SK-N-SH treated with all-trans-retinoic acid at 6 μM for 48 hours (cell line): Measurements from ENCODE around the gene AGPAT3.

Experiments
- ATAC-seq: fragments of 200-7000 bp; cut with Tn5 transposase; 3 replicates; pipeline ENCODE4 v1.9.1; 2020; ENCODE audit warnings: mild to moderate bottlenecking, moderate library complexity
- ARNTL ChIP-seq: fragments of 450-650 bp; formaldehyde crosslinking; IDR thresholded peaks from 2 replicates; pipeline ENCODE4 v1.5.0; 2020; ENCODE audit warnings: low read depth, mild to moderate bottlenecking, moderate library complexity, borderline replicate concordance
- BACH2 ChIP-seq: fragments of 250-450 bp; sonication (Bioruptor Pico); IDR thresholded peaks from 2 replicates; pipeline ENCODE4 v1.9.0; 2021; ENCODE audit warnings: mild to moderate bottlenecking, borderline replicate concordance
- CREB5 ChIP-seq: fragments of 250-450 bp; sonication (Bioruptor Pico); IDR thresholded peaks from 2 replicates; pipeline ENCODE4 v1.5.1; 2020; ENCODE audit warnings: low read depth, mild to moderate bottlenecking, moderate library complexity
- ESRRG ChIP-seq: fragments of 250-450 bp; sonication (Bioruptor Pico); IDR thresholded peaks from 2 replicates; pipeline ENCODE4 v1.6.1; 2021; ENCODE audit warnings: mild to moderate bottlenecking
- ISL1 ChIP-seq: fragments of 250-450 bp; sonication (Bioruptor Pico); IDR thresholded peaks from 2 replicates; pipeline ENCODE4 v2.1.2; 2022; ENCODE audit warnings: mild to moderate bottlenecking, moderate library complexity
- OSR1 ChIP-seq: fragments of 250-450 bp; sonication (Bioruptor Pico); IDR thresholded peaks from 2 replicates; pipeline ENCODE4 v1.8.0; 2022; ENCODE audit warnings: moderate library complexity, mild to moderate bottlenecking, inconsistent platforms
- PATZ1 ChIP-seq: fragments of 250-450 bp; sonication (Bioruptor Pico); IDR thresholded peaks from 2 replicates; pipeline ENCODE4 v1.8.0; 2020; ENCODE audit warnings: mild to moderate bottlenecking, moderate library complexity, borderline replicate concordance
- PPARA ChIP-seq: fragments of 250-450 bp; sonication (Bioruptor Pico); IDR thresholded peaks from 2 replicates; pipeline ENCODE4 v1.5.0; 2020; ENCODE audit warnings: mild to moderate bottlenecking, borderline replicate concordance
- RARB ChIP-seq: fragments of 250-450 bp; sonication (Bioruptor Pico); IDR thresholded peaks from 2 replicates; pipeline ENCODE4 v1.8.0; 2021; ENCODE audit warnings: mild to moderate bottlenecking, moderate library complexity
- SNAI2 ChIP-seq: fragments of 250-450 bp; sonication (Bioruptor Pico); IDR thresholded peaks from 2 replicates; pipeline ENCODE4 v1.5.0; 2020; ENCODE audit warnings: mild to moderate bottlenecking, moderate library complexity
- TCF4 ChIP-seq: fragments of 250-450 bp; sonication (Bioruptor Pico); IDR thresholded peaks from 2 replicates; pipeline ENCODE4 v1.8.0; 2021; ENCODE audit warnings: mild to moderate bottlenecking, moderate library complexity, borderline replicate concordance
- TOX ChIP-seq: fragments of 250-450 bp; sonication (Bioruptor Pico); IDR thresholded peaks from 2 replicates; pipeline ENCODE4 v1.8.0; 2021; ENCODE audit warnings: mild to moderate bottlenecking, moderate library complexity, borderline replicate concordance
- TSHZ2 ChIP-seq: fragments of 250-450 bp; sonication (Bioruptor Pico); IDR thresholded peaks from 2 replicates; pipeline ENCODE4 v1.5.0; 2020; ENCODE audit warnings: mild to moderate bottlenecking, moderate library complexity
- ZFP3 ChIP-seq: fragments of 250-450 bp; sonication (Bioruptor Pico); IDR thresholded peaks from 2 replicates; pipeline ENCODE4 v1.5.0; 2020; ENCODE audit warnings: mild to moderate bottlenecking, moderate library complexity
- ZFP30 ChIP-seq: fragments of 450-650 bp; formaldehyde crosslinking; IDR thresholded peaks from 2 replicates; pipeline ENCODE4 v1.5.0; 2022; ENCODE audit warnings: mild to moderate bottlenecking, moderate library complexity
- ZNF565 ChIP-seq: fragments of 450-650 bp; formaldehyde crosslinking; conservative IDR thresholded peaks from 2 replicates; pipeline ENCODE4 v1.5.0; 2020; ENCODE audit warnings: low read depth, mild to moderate bottlenecking, moderate library complexity
- ZNF70 ChIP-seq: fragments of 450-650 bp; formaldehyde crosslinking; IDR thresholded peaks from 2 replicates; pipeline ENCODE4 v1.5.0; 2020; ENCODE audit warnings: mild to moderate bottlenecking, moderate library complexity
- ZNF8 ChIP-seq: fragments of 450-650 bp; formaldehyde crosslinking; IDR thresholded peaks from 2 replicates; pipeline ENCODE4 v1.5.0; 2020; ENCODE audit warnings: mild to moderate bottlenecking, moderate library complexity
- TF ChIP-seq, protein P1 (sequence below): fragments of 250-450 bp; sonication (Bioruptor Pico); IDR thresholded peaks from 2 replicates; pipeline ENCODE4 v1.5.1; 2021; ENCODE audit warnings: mild to moderate bottlenecking, moderate library complexity

AGPAT3 gene

GRCh38 chr21:43979654-43980053 lies 114.6 kb downstream of the AGPAT3 start:
- no peak for ATAC-seq
- no peak for TF ChIP-seq ZNF70 (CRISPR knock-in tag)
- TF ChIP-seq OSR1: no peak
- TF ChIP-seq RARB (CRISPR knock-in tag): no peak
- TF ChIP-seq, all 23 proteins: peak for 0

GRCh38 chr21:43981151-43981870 lies 116.3 kb downstream of the AGPAT3 start:
- no peak for TF ChIP-seq ZNF8 (CRISPR knock-in tag)
- TF ChIP-seq, protein P1, sequence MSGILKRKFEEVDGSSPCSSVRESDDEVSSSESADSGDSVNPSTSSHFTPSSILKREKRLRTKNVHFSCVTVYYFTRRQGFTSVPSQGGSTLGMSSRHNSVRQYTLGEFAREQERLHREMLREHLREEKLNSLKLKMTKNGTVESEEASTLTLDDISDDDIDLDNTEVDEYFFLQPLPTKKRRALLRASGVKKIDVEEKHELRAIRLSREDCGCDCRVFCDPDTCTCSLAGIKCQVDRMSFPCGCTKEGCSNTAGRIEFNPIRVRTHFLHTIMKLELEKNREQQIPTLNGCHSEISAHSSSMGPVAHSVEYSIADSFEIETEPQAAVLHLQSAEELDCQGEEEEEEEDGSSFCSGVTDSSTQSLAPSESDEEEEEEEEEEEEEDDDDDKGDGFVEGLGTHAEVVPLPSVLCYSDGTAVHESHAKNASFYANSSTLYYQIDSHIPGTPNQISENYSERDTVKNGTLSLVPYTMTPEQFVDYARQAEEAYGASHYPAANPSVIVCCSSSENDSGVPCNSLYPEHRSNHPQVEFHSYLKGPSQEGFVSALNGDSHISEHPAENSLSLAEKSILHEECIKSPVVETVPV: no peak
- no peak for TF ChIP-seq ARNTL
- no peak for TF ChIP-seq ISL1 (CRISPR knock-in tag)
- no peak for TF ChIP-seq OSR1
- TF ChIP-seq PATZ1 (CRISPR knock-in tag): no peak
- no peak for TF ChIP-seq TSHZ2 (CRISPR knock-in tag)
- TF ChIP-seq RARB (CRISPR knock-in tag): no peak
- ATAC-seq: no peak

DNA sequence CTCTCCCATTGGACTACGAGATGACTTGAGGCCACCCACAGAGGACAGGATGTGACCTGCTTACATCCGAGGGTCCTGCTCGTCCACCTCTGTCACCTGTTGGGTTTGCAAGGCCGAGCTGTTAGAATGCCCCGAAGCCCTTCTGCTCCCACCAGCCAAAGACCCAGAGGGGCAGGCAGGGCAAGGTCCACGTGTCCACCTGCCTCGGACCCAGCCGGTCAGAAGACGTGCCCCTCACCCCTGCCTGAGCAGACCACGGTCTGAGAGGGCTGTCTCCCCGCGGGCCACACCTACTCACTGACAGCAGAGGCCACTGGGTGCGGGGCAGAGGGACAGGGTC lies 116.8 kb downstream of the AGPAT3 start:
- no peak for TF ChIP-seq BACH2 (CRISPR knock-in tag)
- TF ChIP-seq SNAI2 (CRISPR knock-in tag): no peak
- TF ChIP-seq PPARA (CRISPR knock-in tag): no peak
- no peak for TF ChIP-seq ESRRG (CRISPR knock-in tag)
- no peak for ATAC-seq

DNA sequence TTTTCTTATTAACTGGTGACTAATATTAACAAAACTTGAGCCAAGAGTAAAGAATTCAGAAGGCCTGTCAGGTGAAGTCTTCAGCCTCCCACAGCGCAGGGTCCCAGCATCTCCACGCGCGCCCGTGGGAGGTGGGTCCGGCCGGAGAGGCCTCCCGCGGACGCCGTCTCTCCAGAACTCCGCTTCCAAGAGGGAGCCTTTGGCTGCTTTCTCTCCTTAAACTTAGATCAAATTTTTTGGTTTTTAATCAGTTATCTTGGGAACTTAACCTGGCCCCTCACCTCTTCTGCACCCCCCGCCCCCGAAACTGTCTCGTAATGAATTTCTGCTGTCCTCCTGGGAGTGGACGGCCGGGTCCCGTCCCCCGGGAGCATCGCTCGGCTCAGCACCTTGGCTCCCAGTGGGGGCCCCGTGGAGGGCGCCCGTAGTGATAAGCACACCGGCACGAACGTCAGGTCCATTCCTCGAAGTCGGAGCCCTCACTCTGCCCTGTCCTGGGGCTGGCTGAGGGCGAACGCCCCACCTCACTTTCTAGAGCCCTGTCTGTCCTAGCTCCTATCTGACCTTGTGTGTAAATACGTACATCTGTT lies 117.6 kb downstream of the AGPAT3 start:
- TF ChIP-seq ZNF565: no peak
- no peak for TF ChIP-seq ZFP3 (CRISPR knock-in tag)
- TF ChIP-seq ZFP30: no peak
- TF ChIP-seq TCF4 (CRISPR knock-in tag): no peak
- TF ChIP-seq CREB5 (CRISPR knock-in tag): no peak
- no peak for TF ChIP-seq OSR1
- no peak for TF ChIP-seq SNAI2 (CRISPR knock-in tag)
- TF ChIP-seq PATZ1 (CRISPR knock-in tag): no peak
- TF ChIP-seq ESRRG (CRISPR knock-in tag): no peak
- no peak for TF ChIP-seq TOX

More for the DNA sequence above, 117.6 kb downstream of the AGPAT3 start:
- no peak for ATAC-seq
